ENCODE results near the gene COQ6.
"Not testable (repeated sequence)": the region's sequence is repeated elsewhere in the genome, so short reads cannot be mapped to it uniquely, and the experiment has no call there.

The COQ6 gene

GRCh38 chr14:73988656-73989055 lies 38.6 kb downstream of the COQ6 start:
- not testable (repeated sequence) for DNase-seq

DNA sequence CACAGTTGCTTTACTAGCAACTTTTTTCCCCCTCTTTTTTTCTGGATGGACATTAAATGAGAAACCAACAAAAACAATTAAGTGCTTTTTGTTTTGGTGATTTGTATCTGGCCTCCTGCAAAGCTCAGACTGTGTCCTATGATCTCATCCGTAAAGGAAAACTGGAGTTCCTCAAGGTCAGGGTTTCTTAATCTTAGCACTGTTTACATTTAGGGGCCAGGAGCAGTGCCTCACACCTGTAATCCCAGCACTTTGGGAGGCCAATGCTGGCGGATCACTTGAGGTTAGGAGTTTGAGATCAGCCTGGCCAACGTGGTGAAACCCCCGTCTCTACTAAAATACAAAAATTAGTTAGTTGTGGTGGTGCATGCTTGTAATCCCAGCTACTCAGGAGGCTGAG lies 41.0 kb downstream of the COQ6 start:
- no peak for DNase-seq

GRCh38 chr14:73994926-73995325 lies 44.8 kb downstream of the COQ6 start:
- not testable (repeated sequence) for DNase-seq

DNA sequence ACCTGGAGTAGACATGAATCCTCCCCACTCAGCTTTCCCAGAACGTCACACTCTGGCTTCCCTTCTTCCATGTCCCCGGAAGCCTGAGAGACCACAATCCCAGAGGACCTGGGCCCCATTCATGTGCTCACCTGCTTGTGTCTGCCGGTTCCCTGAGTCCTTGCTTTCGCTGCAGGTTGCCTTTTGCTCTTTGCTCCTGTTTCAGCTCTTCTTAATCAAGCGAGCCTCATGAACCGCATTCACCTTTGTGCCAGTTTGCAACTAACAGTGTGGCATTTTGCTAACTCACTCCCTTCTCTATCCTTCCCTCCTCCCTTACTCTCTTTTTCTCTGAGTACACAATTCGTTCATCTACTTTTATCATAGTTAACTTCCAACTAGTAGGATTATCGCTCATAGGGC lies 45.9 kb downstream of the COQ6 start:
- DNase-seq = no peak

DNA sequence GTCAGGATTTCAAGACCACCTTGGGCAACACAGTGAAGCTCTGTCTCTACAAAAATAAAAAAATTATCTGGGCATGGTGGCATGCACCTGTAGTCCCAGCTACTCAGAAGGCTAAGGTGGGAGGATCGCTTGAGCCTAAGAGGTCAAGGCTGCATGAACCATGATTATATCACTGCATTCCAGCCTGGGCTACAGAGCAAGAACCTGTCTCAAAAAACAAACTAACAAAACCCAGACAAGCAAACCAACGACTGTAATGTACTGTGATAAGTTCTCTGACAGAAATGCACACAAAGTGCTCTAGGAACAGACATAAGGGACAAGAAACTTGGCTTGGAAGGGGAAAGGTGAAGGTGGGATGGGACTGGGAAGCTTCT lies 46.6 kb downstream of the COQ6 start:
- no peak for DNase-seq

DNA sequence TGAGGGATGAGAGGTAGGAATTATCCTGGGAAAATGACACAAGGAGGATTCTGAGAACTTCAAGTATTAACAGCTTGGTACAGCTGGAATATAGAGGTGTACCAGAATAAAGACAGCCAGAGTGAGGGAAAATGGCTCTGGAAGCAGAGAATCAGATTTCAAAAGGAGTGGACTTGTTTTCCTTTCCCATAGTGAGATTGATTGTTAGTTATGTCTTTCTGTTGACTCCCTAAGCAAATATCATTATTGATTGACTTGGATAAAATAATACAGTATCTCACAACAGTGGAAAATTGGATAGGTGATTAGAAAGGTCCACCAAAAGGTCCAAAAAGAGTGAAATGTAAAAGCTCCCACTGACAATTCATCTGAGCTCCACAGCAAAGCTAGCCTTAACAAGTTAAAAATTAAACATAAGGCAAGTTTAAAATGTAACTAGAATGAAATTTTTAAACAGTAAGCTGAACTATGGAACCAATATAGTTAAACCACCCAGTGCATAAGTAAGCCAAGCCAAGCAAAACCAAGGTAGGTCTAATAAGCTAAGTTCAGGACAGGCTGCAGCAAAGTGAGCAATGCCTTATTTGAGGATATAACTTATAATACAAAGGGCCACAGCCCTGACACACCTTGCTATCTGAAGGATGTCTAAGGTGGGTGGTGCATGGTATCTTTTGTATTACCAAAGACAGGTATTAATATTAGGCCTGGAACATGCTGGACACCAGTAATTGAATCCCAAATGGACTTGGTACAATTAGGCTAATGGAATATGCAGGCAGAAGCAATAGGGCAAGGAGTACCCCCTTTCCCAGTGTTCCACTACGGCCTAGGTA lies 47.2 kb downstream of the COQ6 start:
- no peak for DNase-seq

GRCh38 chr14:73997944-73998447 lies 47.9 kb downstream of the COQ6 start:
- no peak for DNase-seq

GRCh38 chr14:73998726-73999125 lies 48.6 kb downstream of the COQ6 start:
- no peak for DNase-seq

GRCh38 chr14:74005664-74006063 lies 55.6 kb downstream of the COQ6 start:
- DNase-seq = not testable (repeated sequence)

GRCh38 chr14:74008843-74009499 lies 58.9 kb downstream of the COQ6 start:
- DNase-seq = no peak
